Jurkat, Clone E6-1 (cell line): Measurements from ENCODE around the gene AVL9.
"Not testable (repeated sequence)": the region's sequence is repeated elsewhere in the genome, so short reads cannot be mapped to it uniquely, and the experiment has no call there.

Source experiments
- DNase-seq: peaks from one replicate; pipeline ENCODE4 v3.0.0-alpha.2; 2011; ENCODE audit warnings: low read depth, low spot score
- H3K4me3 ChIP-seq: 2 replicates; pipeline ENCODE4 v1.5.1; 2011; ENCODE audit warnings: mild to moderate bottlenecking, low read length, control low read depth, moderate library complexity

AVL9 gene

GRCh38 chr7:32579776-32580175 lies 84.5 kb downstream of the AVL9 start:
- DNase-seq, result no peak
- no peak overlapping the region for H3K4me3 ChIP-seq

- no peak for DNase-seq
- H3K4me3 ChIP-seq, result no peak overlapping the region
Measured at GRCh38 chr7:32580646-32581045, 85.4 kb downstream of the AVL9 start.

GRCh38 chr7:32582036-32582435 lies 86.7 kb downstream of the AVL9 start:
- no peak overlapping the region for H3K4me3 ChIP-seq
- no peak for DNase-seq

- no peak for DNase-seq
- H3K4me3 ChIP-seq, result no peak overlapping the region
Measured at GRCh38 chr7:32583791-32584190, 88.5 kb downstream of the AVL9 start.

GRCh38 chr7:32586291-32587221 lies 91.3 kb downstream of the AVL9 start:
- no peak for DNase-seq
- no peak overlapping the region for H3K4me3 ChIP-seq

GRCh38 chr7:32587411-32587948 lies 92.2 kb downstream of the AVL9 start:
- no peak for DNase-seq
- no peak overlapping the region for H3K4me3 ChIP-seq

- DNase-seq, result no peak
- no peak overlapping the region for H3K4me3 ChIP-seq
Measured at GRCh38 chr7:32588657-32589056, 93.4 kb downstream of the AVL9 start.

GRCh38 chr7:32591938-32592337 lies 96.6 kb downstream of the AVL9 start:
- DNase-seq, result no peak

GRCh38 chr7:32592701-32593100 lies 97.4 kb downstream of the AVL9 start:
- DNase-seq, result no peak
- no peak overlapping the region for H3K4me3 ChIP-seq

More at GRCh38 chr7:32591938-32592337, 96.6 kb downstream of the AVL9 start:
- no peak overlapping the region for H3K4me3 ChIP-seq

- DNase-seq, result no peak
- no peak overlapping the region for H3K4me3 ChIP-seq
Measured at GRCh38 chr7:32594965-32595490, 99.7 kb downstream of the AVL9 start.

GRCh38 chr7:32601196-32601595 lies 105.9 kb downstream of the AVL9 start:
- DNase-seq, H3K4me3 ChIP-seq: not testable (repeated sequence)

- DNase-seq, result no peak
- H3K4me3 ChIP-seq, result no peak overlapping the region
Measured at GRCh38 chr7:32602470-32602869, 107.2 kb downstream of the AVL9 start.

- not testable (repeated sequence) for H3K4me3 ChIP-seq, DNase-seq
Measured at GRCh38 chr7:32603492-32603891, 108.2 kb downstream of the AVL9 start.

GRCh38 chr7:32604047-32604446 lies 108.8 kb downstream of the AVL9 start:
- H3K4me3 ChIP-seq, DNase-seq: not testable (repeated sequence)

- no peak overlapping the region for H3K4me3 ChIP-seq
- DNase-seq, result no peak
Measured at GRCh38 chr7:32605032-32605431, 109.7 kb downstream of the AVL9 start.

- H3K4me3 ChIP-seq, result no peak overlapping the region
- DNase-seq, result no peak
Measured at GRCh38 chr7:32609463-32609862, 114.2 kb downstream of the AVL9 start.

GRCh38 chr7:32611201-32612099 lies 116.2 kb downstream of the AVL9 start:
- no peak overlapping the region for H3K4me3 ChIP-seq
- DNase-seq, result no peak

- DNase-seq, result no peak
- no peak overlapping the region for H3K4me3 ChIP-seq
Measured at GRCh38 chr7:32616625-32617024, 121.3 kb downstream of the AVL9 start.

- DNase-seq, result no peak
- H3K4me3 ChIP-seq, result no peak overlapping the region
Measured at GRCh38 chr7:32618470-32618869, 123.2 kb downstream of the AVL9 start.
